Choroid plexus epithelial cell (primary cell): ENCODE data around the gene HLA-B.
"Not testable (repeated sequence)": the region's sequence is repeated elsewhere in the genome, so short reads cannot be mapped to it uniquely, and the experiment has no call there.

Experiments used
- DNase-seq: peaks from one replicate; pipeline ENCODE4 v3.0.0-alpha.2; 2010; ENCODE audit warnings: low read depth
- H3K4me3 ChIP-seq: 2 replicates; pipeline ENCODE4 v1.5.1; 2011; ENCODE audit warnings: low read depth, mild to moderate bottlenecking, control low read depth, low read length, moderate library complexity
- CTCF ChIP-seq: conservative IDR thresholded peaks from 2 replicates; pipeline ENCODE4 v1.5.1; 2011; ENCODE audit warnings: low read depth, mild to moderate bottlenecking, control low read depth, inconsistent platforms, low read length, moderate library complexity

Gene HLA-B

GRCh38 chr6:31394381-31394780 lies 37.4 kb upstream of the HLA-B start:
- no peak for DNase-seq
- no peak overlapping the region for H3K4me3 ChIP-seq
- TF ChIP-seq CTCF, result no peak

GRCh38 chr6:31393932-31394331 lies 37.0 kb upstream of the HLA-B start:
- no peak for TF ChIP-seq CTCF

GRCh38 chr6:31389802-31390132 lies 32.8 kb upstream of the HLA-B start:
- not testable (repeated sequence) for H3K4me3 ChIP-seq, DNase-seq

More at GRCh38 chr6:31393932-31394331, 37.0 kb upstream of the HLA-B start:
- no peak for DNase-seq
- no peak overlapping the region for H3K4me3 ChIP-seq

GRCh38 chr6:31388916-31389801 lies 32.2 kb upstream of the HLA-B start:
- DNase-seq, H3K4me3 ChIP-seq: not testable (repeated sequence)

- no peak overlapping the region for H3K4me3 ChIP-seq
- TF ChIP-seq CTCF, result no peak
- DNase-seq, result no peak
Measured at GRCh38 chr6:31386977-31387376, 30.0 kb upstream of the HLA-B start.

- no peak for DNase-seq
- TF ChIP-seq CTCF, result no peak
- H3K4me3 ChIP-seq, result no peak overlapping the region
Measured at GRCh38 chr6:31386099-31386498, 29.1 kb upstream of the HLA-B start.

GRCh38 chr6:31385041-31385440 lies 28.1 kb upstream of the HLA-B start:
- no peak overlapping the region for H3K4me3 ChIP-seq
- TF ChIP-seq CTCF, result no peak
- DNase-seq, result no peak

GRCh38 chr6:31383149-31383548 lies 26.2 kb upstream of the HLA-B start:
- no peak for TF ChIP-seq CTCF
- H3K4me3 ChIP-seq, result no peak overlapping the region
- DNase-seq, result peak; percentile 46
